PFSK-1 (cell line): ENCODE data around the gene CYB561D1.

Experiments
- FOXP2 ChIP-seq: optimal IDR thresholded peaks from 2 replicates; pipeline ENCODE3; 2011; ENCODE audit warnings: borderline replicate concordance, control low read depth, inconsistent platforms; ENCODE audit not compliant: insufficient read depth; ENCODE audit errors: extremely low read length, extremely low read depth
- POLR2AphosphoS5 ChIP-seq: IDR thresholded peaks from 2 replicates; pipeline ENCODE4 v1.6.1; 2012; ENCODE audit warnings: low read depth, mild to moderate bottlenecking, control low read depth, low read length, moderate library complexity
- SIN3A ChIP-seq: IDR thresholded peaks from 2 replicates; pipeline ENCODE4 v1.6.1; 2012; ENCODE audit warnings: mild to moderate bottlenecking, low read length, moderate library complexity, borderline replicate concordance; ENCODE audit not compliant: insufficient read depth
- TAF1 ChIP-seq: IDR thresholded peaks from 2 replicates; pipeline ENCODE4 v1.6.1; 2012; ENCODE audit warnings: low read length, control low read depth, borderline replicate concordance; ENCODE audit not compliant: insufficient read depth
- TF ChIP-seq, protein P1 (sequence below), 2 experiments: IDR thresholded peaks; 2 replicates each; pipeline versions ENCODE4 v1.6.1 to v1.8.0; 2011 to 2012; ENCODE audit warnings: low read depth in 2 of 2, low read length in 2 of 2, control low read depth in 1 of 2, inconsistent platforms in 1 of 2, mild to moderate bottlenecking in 1 of 2, moderate library complexity in 1 of 2; ENCODE audit not compliant: insufficient read depth in 1 of 2

CYB561D1 gene

DNA sequence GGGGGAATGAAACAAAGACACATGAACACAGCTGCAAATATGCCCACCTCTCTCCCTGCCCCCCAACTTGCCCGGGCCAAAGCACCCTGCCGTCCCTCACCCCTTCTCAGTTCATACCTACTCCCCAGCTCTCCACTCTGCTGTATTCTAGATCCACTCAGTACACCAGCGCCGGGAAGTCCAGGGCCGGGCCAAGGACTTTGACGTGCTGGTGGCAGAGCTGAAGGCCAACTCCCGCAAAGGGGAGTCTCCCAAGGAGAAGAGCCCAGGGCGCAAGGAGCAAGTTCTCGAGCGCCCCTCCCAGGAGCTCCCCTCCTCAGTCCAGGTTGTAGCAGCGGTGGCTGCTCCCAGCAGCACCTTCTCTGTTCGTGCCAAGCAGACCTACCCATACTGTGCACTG lies 5.2 kb upstream of the CYB561D1 start:
- no peak for TF ChIP-seq TAF1
- no peak for TF ChIP-seq POLR2AphosphoS5
- TF ChIP-seq, protein P1, sequence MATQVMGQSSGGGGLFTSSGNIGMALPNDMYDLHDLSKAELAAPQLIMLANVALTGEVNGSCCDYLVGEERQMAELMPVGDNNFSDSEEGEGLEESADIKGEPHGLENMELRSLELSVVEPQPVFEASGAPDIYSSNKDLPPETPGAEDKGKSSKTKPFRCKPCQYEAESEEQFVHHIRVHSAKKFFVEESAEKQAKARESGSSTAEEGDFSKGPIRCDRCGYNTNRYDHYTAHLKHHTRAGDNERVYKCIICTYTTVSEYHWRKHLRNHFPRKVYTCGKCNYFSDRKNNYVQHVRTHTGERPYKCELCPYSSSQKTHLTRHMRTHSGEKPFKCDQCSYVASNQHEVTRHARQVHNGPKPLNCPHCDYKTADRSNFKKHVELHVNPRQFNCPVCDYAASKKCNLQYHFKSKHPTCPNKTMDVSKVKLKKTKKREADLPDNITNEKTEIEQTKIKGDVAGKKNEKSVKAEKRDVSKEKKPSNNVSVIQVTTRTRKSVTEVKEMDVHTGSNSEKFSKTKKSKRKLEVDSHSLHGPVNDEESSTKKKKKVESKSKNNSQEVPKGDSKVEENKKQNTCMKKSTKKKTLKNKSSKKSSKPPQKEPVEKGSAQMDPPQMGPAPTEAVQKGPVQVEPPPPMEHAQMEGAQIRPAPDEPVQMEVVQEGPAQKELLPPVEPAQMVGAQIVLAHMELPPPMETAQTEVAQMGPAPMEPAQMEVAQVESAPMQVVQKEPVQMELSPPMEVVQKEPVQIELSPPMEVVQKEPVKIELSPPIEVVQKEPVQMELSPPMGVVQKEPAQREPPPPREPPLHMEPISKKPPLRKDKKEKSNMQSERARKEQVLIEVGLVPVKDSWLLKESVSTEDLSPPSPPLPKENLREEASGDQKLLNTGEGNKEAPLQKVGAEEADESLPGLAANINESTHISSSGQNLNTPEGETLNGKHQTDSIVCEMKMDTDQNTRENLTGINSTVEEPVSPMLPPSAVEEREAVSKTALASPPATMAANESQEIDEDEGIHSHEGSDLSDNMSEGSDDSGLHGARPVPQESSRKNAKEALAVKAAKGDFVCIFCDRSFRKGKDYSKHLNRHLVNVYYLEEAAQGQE (IDR thresholded peaks at IDR 0.05; ENCODE audit: insufficient read depth in 1 of 2, low read depth in 2 of 2, low read length in 2 of 2), result no peak
- TF ChIP-seq SIN3A, result no peak
- no peak for TF ChIP-seq FOXP2

DNA sequence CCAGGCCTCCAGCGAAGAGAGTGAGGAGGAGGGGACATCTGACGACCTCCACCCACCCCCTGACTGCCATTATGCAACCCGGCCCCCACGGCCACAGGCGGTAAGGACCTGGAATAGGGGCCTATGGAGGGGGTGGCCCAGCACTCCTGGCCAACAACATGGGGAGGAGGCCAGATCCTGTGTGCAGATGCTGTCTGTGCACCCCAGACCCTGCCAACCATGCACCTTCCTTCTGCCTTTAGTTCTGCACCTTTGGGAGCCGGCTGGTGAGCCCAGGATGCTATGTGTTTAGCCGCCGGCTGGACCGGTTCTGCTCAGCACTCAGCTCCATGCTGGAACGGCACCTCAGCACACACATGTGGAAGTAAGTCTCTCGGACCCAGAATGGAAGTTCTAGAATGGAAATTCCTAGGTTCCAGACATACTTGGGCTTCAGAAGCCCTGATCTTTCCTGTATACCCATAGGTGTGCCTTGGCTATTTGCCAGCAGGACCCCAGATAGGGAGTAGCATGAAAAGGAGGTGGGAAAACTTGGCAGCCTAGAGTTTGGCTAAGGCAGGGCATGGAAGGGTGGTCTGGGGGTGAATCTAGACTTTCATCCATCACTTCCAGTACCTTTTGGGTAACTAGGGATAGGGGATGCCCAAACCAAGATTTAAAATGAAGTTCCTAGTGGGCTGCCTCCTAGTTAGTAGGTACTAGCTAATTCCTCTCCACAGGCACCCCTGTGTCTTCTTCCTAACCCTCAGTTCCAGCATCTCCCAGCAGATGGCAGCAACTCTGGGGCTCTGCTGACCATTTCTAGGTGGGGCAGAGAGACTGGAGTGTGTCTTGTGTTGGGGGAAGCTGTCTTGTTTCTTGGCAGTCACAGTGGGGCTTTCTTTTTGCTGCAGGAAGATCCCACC lies 3.6 kb upstream of the CYB561D1 start:
- no peak for TF ChIP-seq SIN3A
- no peak for TF ChIP-seq FOXP2
- no peak for TF ChIP-seq POLR2AphosphoS5
- TF ChIP-seq, protein P1 (IDR thresholded peaks at IDR 0.05; ENCODE audit: insufficient read depth in 1 of 2, low read depth in 2 of 2, low read length in 2 of 2), result no peak
- TF ChIP-seq TAF1, result no peak

DNA sequence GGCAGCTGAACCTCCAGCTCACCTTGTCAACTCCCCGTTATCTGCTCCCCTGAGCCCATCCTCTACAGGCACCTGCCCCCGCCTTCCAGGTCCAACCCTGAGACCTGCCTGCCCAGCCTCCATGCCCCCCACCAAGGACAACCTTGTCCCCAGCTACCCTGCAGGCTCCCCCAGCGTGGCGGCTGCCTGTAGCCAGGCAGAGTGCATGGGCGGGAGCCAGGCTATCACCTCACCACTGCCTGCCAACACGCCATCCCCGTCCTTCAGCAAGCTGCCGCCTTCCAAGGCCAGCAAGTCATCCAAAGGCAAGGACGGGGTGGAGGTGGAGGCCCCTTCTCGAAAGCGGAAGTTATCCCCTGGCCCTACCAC lies 3.0 kb upstream of the CYB561D1 start:
- TF ChIP-seq POLR2AphosphoS5 (no peak), FOXP2 (no peak), TAF1 (no peak), SIN3A (no peak)
- TF ChIP-seq, protein P1 (IDR thresholded peaks at IDR 0.05; ENCODE audit: insufficient read depth in 1 of 2, low read depth in 2 of 2, low read length in 2 of 2), result no peak

DNA sequence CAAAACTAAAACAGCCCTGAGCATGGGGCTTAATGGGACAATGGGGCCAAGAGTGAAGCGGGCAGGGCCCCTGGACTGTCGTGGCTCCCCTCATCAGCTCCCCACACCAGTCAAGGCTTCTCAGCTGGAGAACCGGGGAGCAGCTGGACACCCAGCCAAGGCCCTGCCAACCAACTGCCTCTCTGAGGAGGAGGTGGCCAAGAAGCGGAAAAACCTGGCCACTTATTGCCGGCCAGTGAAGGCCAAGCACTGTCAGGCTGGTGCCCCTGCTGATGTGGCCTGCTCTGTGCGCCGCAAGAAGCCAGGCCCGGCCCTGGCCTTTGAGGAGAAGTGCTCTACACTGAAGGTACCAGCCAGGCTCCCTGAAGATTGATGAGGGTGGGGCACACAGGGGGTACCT lies 2.5 kb upstream of the CYB561D1 start:
- TF ChIP-seq TAF1 (no peak), FOXP2 (no peak), SIN3A (no peak), POLR2AphosphoS5 (no peak)
- TF ChIP-seq, protein P1 (IDR thresholded peaks at IDR 0.05; ENCODE audit: insufficient read depth in 1 of 2, low read depth in 2 of 2, low read length in 2 of 2), result no peak

DNA sequence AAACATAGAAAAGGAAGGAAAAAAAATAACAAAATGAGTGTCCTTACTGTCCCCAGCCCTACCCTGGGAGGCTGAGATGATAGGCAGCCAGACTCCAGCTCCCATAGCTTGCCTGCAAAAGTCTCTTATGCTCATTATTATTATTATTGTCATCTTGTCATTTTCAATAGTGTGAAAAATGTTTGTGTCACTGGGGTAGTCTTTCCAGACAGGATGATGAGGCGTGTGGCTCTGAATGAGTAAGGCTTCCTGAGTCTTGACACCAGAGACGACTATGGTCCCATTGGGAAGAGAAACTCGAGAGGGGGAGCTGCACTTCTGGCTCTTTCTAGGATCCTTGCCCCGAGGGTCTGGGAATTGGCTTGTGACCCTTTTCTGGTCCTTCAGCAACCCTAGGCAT lies 1.1 kb upstream of the CYB561D1 start:
- TF ChIP-seq POLR2AphosphoS5 (no peak), FOXP2 (no peak), SIN3A (no peak), TAF1 (no peak)
- TF ChIP-seq, protein P1 (IDR thresholded peaks at IDR 0.05; ENCODE audit: insufficient read depth in 1 of 2, low read depth in 2 of 2, low read length in 2 of 2), result no peak
